NCI-H345 treated with DMSO at 0.1 percent for 48 hours (cell line): Measurements from ENCODE around the gene HARS1.
"Not testable (repeated sequence)": the region's sequence is repeated elsewhere in the genome, so short reads cannot be mapped to it uniquely, and the experiment has no call there.

ENCODE experiments used
- DNase-seq: peaks from one replicate; lab custom pipeline; 2025; ENCODE audit not compliant: unreplicated experiment; lab: John Stamatoyannopoulos, UW

Gene HARS1

GRCh38 chr5:140677947-140678346 lies 13.2 kb downstream of the HARS1 start:
- no peak for DNase-seq

- no peak for DNase-seq
Measured at GRCh38 chr5:140674629-140675028, 16.5 kb downstream of the HARS1 start.

GRCh38 chr5:140674211-140674610 lies 17.0 kb downstream of the HARS1 start:
- DNase-seq: no peak

- DNase-seq: no peak
Measured at GRCh38 chr5:140673187-140673976, 17.8 kb downstream of the HARS1 start, which contains the start of gene DND1. Gene DND1 (minus strand): TSS chr5:140673576. CDS start chr5:140673542, 34 bp downstream.

- no peak for DNase-seq
Measured at GRCh38 chr5:140672455-140673186, 18.5 kb downstream of the HARS1 start.

GRCh38 chr5:140671472-140672125 lies 19.6 kb downstream of the HARS1 start:
- no peak for DNase-seq

- DNase-seq: not testable (repeated sequence)
Measured at GRCh38 chr5:140671035-140671434, 20.1 kb downstream of the HARS1 start.

GRCh38 chr5:140664359-140665119 lies 26.6 kb downstream of the HARS1 start, which contains the start of gene WDR55:
Gene WDR55 (plus strand): TSS chr5:140664904. CDS start chr5:140664913, 9 bp downstream.
- DNase-seq: peak; percentile 88

GRCh38 chr5:140664030-140664358 lies 27.2 kb downstream of the HARS1 start:
- DNase-seq: no peak

GRCh38 chr5:140660371-140660770 lies 30.8 kb downstream of the HARS1 start:
- DNase-seq: not testable (repeated sequence)

- no peak for DNase-seq
Measured at GRCh38 chr5:140658870-140659269, 32.3 kb downstream of the HARS1 start.

- DNase-seq: no peak
Measured at GRCh38 chr5:140647042-140647419, 44.1 kb downstream of the HARS1 start.

- DNase-seq: no peak
Measured at GRCh38 chr5:140642718-140643117, 48.5 kb downstream of the HARS1 start.

- no peak for DNase-seq
Measured at GRCh38 chr5:140641716-140642115, 49.5 kb downstream of the HARS1 start.

GRCh38 chr5:140639148-140639981 lies 51.8 kb downstream of the HARS1 start, which contains the start of gene TMCO6:
Gene TMCO6 (plus strand): TSS chr5:140639451. CDS start chr5:140639528, 77 bp downstream.
- DNase-seq: peak; percentile 85

- DNase-seq: not testable (repeated sequence)
Measured at GRCh38 chr5:140638898-140639147, 52.3 kb downstream of the HARS1 start.

GRCh38 chr5:140637371-140638100 lies 53.6 kb downstream of the HARS1 start:
- DNase-seq: no peak

- DNase-seq: no peak
Measured at GRCh38 chr5:140635291-140636257, 55.6 kb downstream of the HARS1 start.
